COLO668 (cell line): ENCODE results near the gene AGBL1.

ENCODE experiments used
- DNase-seq: peaks from one replicate; lab custom pipeline; 2025; ENCODE audit not compliant: unreplicated experiment; lab: John Stamatoyannopoulos, UW

The AGBL1 gene

GRCh38 chr15:86852741-86853140 is 773.1 kb downstream of the AGBL1 start:
- no peak for DNase-seq

- DNase-seq, result no peak
These were observed 774.5 kb downstream of the AGBL1 start for GRCh38 chr15:86854176-86854575.

GRCh38 chr15:86855307-86856291 is 775.9 kb downstream of the AGBL1 start:
- no peak for DNase-seq

GRCh38 chr15:86857701-86858100 is 778.0 kb downstream of the AGBL1 start:
- DNase-seq, result no peak

GRCh38 chr15:86863226-86863915 is 783.7 kb downstream of the AGBL1 start:
- DNase-seq, result no peak

- DNase-seq, result no peak
These were observed 786.2 kb downstream of the AGBL1 start for GRCh38 chr15:86865920-86866319.

- DNase-seq, result no peak
These were observed 791.2 kb downstream of the AGBL1 start for GRCh38 chr15:86870846-86871245.

GRCh38 chr15:86871964-86872363 is 792.3 kb downstream of the AGBL1 start:
- no peak for DNase-seq

GRCh38 chr15:86872782-86873181 is 793.1 kb downstream of the AGBL1 start:
- DNase-seq, result no peak

GRCh38 chr15:86875067-86875466 is 795.4 kb downstream of the AGBL1 start:
- no peak for DNase-seq

GRCh38 chr15:86876387-86876944 is 796.8 kb downstream of the AGBL1 start:
- no peak for DNase-seq

- no peak for DNase-seq
These were observed 797.5 kb downstream of the AGBL1 start for GRCh38 chr15:86877171-86877631.

- peak; percentile 43 for DNase-seq
These were observed 799.2 kb downstream of the AGBL1 start for GRCh38 chr15:86878844-86879243.

GRCh38 chr15:86879250-86880229 is 799.9 kb downstream of the AGBL1 start:
- no peak for DNase-seq

- no peak for DNase-seq
These were observed 805.9 kb downstream of the AGBL1 start for GRCh38 chr15:86885616-86886015.

GRCh38 chr15:86892774-86893449 is 813.2 kb downstream of the AGBL1 start:
- DNase-seq, result no peak

GRCh38 chr15:86894269-86894668 is 814.6 kb downstream of the AGBL1 start:
- no peak for DNase-seq

GRCh38 chr15:86903642-86904421 is 824.2 kb downstream of the AGBL1 start:
- no peak for DNase-seq

GRCh38 chr15:86905625-86906256 is 826.1 kb downstream of the AGBL1 start:
- no peak for DNase-seq
